Karpas-422 (cell line): ENCODE measurements around the gene CNP. TPM values are rescaled to one million over a fixed set of nuclear protein-coding genes. Genes with fewer than 3 reads are reported as not detected.
A peak's percentile ranks its signal among the peaks of the same experiment; 100 is the strongest.

Source experiments
- DNase-seq: peaks from one replicate; pipeline ENCODE4 v3.0.0-alpha.2; 2015
- H2AFZ ChIP-seq: fragments of 200-600 bp; sonication (generic); 2 replicates; pipeline ENCODE4 v1.6.1; 2014; ENCODE audit warnings: antibody characterized with exemption, low read length, mixed read lengths
- H3K27ac ChIP-seq: fragments of 200-600 bp; sonication (generic); 2 replicates; pipeline ENCODE4 v1.5.1; 2014; ENCODE audit warnings: mild to moderate bottlenecking, low read length, moderate library complexity
- H3K27me3 ChIP-seq: fragments of 200-600 bp; sonication (generic); 2 replicates; pipeline ENCODE4 v1.6.1; 2014; ENCODE audit warnings: low read length, mixed read lengths
- H3K36me3 ChIP-seq: fragments of 200-600 bp; sonication (generic); 2 replicates; pipeline ENCODE4 v1.6.1; 2014; ENCODE audit warnings: low read length, mixed read lengths; ENCODE audit not compliant: insufficient read depth
- H3K4me1 ChIP-seq: fragments of 200-600 bp; sonication (generic); 2 replicates; pipeline ENCODE4 v1.6.1; 2014; ENCODE audit warnings: mild to moderate bottlenecking, low read length, mixed read lengths
- H3K4me2 ChIP-seq: fragments of 200-600 bp; sonication (generic); 2 replicates; pipeline ENCODE4 v1.6.1; 2014; ENCODE audit warnings: low read length, low read depth, mild to moderate bottlenecking; ENCODE audit not compliant: poor library complexity, severe bottlenecking
- H3K4me3 ChIP-seq: fragments of 200-600 bp; sonication (generic); 2 replicates; pipeline ENCODE4 v1.5.1; 2014; ENCODE audit warnings: mild to moderate bottlenecking, antibody characterized with exemption, low read length, mixed read lengths
- H3K79me2 ChIP-seq: fragments of 200-600 bp; sonication (generic); 2 replicates; pipeline ENCODE4 v1.6.1; 2014; ENCODE audit warnings: mild to moderate bottlenecking, low read length, mixed read lengths
- H3K9ac ChIP-seq: fragments of 200-600 bp; sonication (generic); 2 replicates; pipeline ENCODE4 v1.6.0; 2014; ENCODE audit warnings: low read length
- H3K9me2 ChIP-seq: fragments of 200-600 bp; sonication (generic), shearing (Covaris generic); replicated peaks from 2 replicates; pipeline ENCODE4 v1.6.0; 2014; ENCODE audit warnings: mild to moderate bottlenecking, low read length, moderate library complexity; ENCODE audit not compliant: insufficient read depth
- H3K9me3 ChIP-seq: fragments of 300-700, 200-600 bp; sonication (generic); 2 replicates; pipeline ENCODE4 v1.6.1; 2014; ENCODE audit warnings: low read length, mixed read lengths
- H4K20me1 ChIP-seq: fragments of 200-600 bp; sonication (generic); 2 replicates; pipeline ENCODE4 v1.6.1; 2014; ENCODE audit warnings: mild to moderate bottlenecking, antibody characterized with exemption, low read length, low read depth; ENCODE audit not compliant: insufficient read depth
- total RNA-seq: library from RNA; depleted of rRNA; stranded (reverse); fragments of >200 nt; shearing (Covaris generic); gene quantifications from 2 replicates; pipeline ENCODE4 v1.2.3, GENCODE V29; 2014; ENCODE audit warnings: low replicate concordance

CNP gene
- total RNA-seq, 1 experiment from 2014 or later, result 41.3 TPM

DNA sequence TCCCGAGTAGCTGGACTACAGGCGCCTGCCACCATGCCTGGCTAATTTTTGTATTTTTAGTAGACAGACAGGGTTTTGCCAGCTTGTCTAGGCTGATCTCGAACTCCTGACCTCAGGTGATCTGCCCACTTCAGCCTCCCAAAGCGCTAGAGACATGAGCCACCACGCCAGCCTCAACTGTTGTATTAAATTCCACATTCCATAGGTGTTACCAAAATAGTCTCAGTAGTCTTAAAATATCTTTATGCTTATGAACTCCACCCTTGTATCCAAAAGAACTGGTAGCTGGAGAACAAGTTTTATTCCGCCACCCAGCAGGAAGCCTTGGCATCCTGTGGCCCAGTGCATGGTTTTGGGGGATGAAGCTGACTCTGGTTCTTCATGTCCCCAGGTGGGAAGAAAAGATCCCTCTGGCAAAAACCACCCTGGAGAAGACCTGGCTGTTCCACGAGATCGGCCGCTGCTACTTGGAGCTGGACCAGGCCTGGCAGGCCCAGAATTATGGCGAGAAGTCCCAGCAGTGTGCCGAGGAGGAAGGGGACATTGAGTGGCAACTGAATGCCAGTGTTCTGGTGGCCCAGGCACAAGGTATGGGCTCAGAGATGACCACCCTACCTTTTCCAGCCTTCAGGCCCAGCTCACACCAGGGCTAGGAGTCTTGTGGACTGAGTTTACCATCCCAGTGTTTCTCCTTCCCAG lies 17.7 kb upstream of the CNP start:
- H3K36me3 ChIP-seq, result no peaks in the 10 kb centered on the region

DNA sequence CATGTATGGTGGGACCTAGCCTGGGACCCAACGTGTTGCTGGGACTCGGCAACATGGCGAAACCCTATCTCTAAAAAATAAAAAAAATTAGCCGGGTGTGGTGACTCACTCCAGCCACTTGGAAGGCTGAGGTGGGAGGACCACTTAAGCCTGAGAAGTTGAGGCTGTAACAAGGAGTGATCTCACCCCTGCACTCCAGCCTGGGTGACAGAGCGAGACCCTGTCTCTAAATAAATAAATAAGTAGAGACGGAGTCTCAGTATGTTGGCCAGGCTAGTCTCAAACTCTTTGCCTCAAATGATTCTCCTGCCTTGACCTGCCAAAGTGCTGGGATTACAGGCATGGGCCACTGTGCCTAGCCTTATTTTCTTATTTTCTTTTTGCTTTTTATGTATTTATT lies 10.1 kb upstream of the CNP start:
- Histone ChIP-seq H3K36me3 (no peaks in the 10 kb centered on the region), H3K4me2 (no peak overlapping the region), H3K27ac (no peak overlapping the region), H4K20me1 (no peaks in the 10 kb centered on the region), H3K79me2 (no peaks in the 10 kb centered on the region), H3K9me2 (no peaks in the 10 kb centered on the region), H3K4me3 (no peak overlapping the region), H3K9ac (no peak overlapping the region), H2AFZ (no peak overlapping the region), H3K4me1 (no peaks in the 10 kb centered on the region), H3K9me3 (no peaks in the 10 kb centered on the region), H3K27me3 (no peaks in the 10 kb centered on the region)
- no peak for DNase-seq

More for the DNA sequence above, 17.7 kb upstream of the CNP start:
- Histone ChIP-seq H3K27me3 (no peaks in the 10 kb centered on the region), H3K79me2 (no peaks in the 10 kb centered on the region), H4K20me1 (no peaks in the 10 kb centered on the region), H2AFZ (no peak overlapping the region), H3K9me3 (no peaks in the 10 kb centered on the region), H3K4me3 (no peak overlapping the region), H3K4me2 (no peak overlapping the region), H3K27ac (no peak overlapping the region), H3K4me1 (no peaks in the 10 kb centered on the region), H3K9me2 (no peaks in the 10 kb centered on the region), H3K9ac (no peak overlapping the region)
- DNase-seq, result no peak

DNA sequence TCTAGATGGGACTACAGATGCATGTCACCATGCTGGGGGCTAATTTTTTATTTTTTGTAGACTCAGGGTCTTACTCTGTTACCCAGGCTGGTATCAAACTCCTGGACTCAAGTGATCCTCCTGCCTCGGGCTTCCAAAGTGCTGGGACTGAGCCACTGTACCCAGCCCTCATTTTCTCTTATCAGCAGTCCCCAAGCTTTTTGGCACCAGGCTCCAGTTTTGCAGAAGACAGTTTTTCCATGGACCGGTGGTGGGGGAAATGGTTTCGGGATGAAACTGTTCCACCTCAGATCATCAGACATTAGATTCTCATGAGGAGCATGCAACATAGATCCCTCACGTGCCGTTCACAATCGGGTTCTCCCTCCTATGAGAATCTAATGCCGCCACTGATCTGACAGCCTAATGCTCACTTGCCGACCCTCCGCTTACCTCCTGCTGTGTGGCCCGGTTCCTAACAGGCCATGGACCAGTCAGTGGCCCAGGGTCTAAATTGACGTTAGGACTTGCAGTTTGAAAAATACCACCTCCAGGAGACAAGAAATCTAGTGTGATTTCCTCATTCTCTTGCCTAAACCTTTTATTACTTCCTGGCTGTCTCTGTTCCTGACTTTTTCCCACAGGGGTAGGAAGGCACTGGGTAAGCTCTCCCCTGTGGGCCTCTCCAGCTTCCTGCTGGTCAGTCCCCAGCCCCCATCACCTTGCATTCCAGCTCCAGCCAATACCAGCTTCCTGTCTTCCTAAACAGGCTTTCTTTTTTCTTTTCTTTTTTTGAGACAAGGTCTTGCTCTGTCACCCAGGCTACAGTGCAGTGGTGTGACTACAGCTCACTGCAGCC lies 9.3 kb upstream of the CNP start:
- Histone ChIP-seq H3K79me2 (no peaks in the 10 kb centered on the region), H3K27me3 (no peaks in the 10 kb centered on the region), H2AFZ (no peak overlapping the region), H3K4me1 (no peaks in the 10 kb centered on the region), H3K9me2 (no peaks in the 10 kb centered on the region), H3K4me3 (no peak overlapping the region), H3K36me3 (no peaks in the 10 kb centered on the region), H3K4me2 (no peak overlapping the region), H3K9ac (no peak overlapping the region), H4K20me1 (no peaks in the 10 kb centered on the region), H3K9me3 (no peaks in the 10 kb centered on the region), H3K27ac (no peak overlapping the region)
- no peak for DNase-seq

DNA sequence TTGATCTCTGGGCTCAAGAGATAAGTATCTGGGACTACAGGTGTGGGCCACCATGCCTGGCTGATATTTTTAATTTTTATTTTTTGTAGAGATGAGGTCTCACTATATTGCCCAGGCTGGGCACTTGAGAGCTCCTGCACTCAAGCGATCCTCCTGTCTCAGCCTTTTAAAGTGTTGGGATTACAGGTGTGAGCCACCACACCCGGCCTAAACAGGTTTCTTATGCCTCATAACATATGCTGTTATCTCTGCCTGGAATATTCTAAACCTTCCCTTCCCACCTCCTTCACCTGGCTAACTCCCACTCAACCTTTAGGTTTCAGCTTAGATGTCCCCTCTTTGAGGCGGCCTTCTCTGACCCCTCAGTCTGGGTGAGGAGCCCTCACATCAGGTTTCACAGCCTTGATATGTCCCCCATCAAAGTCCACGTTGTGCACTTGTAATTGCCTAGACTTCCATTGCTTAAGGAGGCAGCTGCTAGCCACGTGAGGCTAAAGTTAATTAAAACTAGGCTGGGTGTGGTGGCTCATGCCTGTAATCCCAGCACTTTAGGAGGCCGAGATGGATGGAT lies 8.6 kb upstream of the CNP start:
- Histone ChIP-seq H3K9me2 (no peaks in the 10 kb centered on the region), H3K9me3 (no peaks in the 10 kb centered on the region), H4K20me1 (no peaks in the 10 kb centered on the region), H2AFZ (no peak overlapping the region), H3K79me2 (no peaks in the 10 kb centered on the region), H3K4me1 (no peaks in the 10 kb centered on the region), H3K27me3 (no peaks in the 10 kb centered on the region), H3K4me2 (no peak overlapping the region), H3K27ac (no peak overlapping the region), H3K9ac (no peak overlapping the region), H3K36me3 (no peaks in the 10 kb centered on the region), H3K4me3 (no peak overlapping the region)
- peak; percentile 37 for DNase-seq

DNA sequence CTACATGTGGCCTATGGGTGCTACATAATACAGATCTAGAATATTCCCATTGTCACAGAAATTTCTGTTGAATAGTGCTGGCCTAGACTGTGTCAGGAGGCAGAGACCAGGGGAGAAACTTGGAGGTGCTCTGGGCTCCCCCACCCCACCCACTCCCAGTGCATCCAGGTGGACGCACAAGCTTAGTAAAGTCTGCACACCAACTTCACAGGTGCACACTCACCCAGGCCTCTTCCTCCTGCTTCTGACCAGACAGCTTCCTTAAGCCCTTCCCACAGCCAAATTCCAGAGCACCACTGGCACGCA lies 7.6 kb upstream of the CNP start:
- no peaks in the 10 kb centered on the region for H3K9me2 ChIP-seq
- H3K27me3 ChIP-seq, result no peaks in the 10 kb centered on the region
- no peaks in the 10 kb centered on the region for H3K36me3 ChIP-seq
- H3K9me3 ChIP-seq, result no peaks in the 10 kb centered on the region
- H2AFZ ChIP-seq, result no peak overlapping the region
- H3K4me1 ChIP-seq, result no peaks in the 10 kb centered on the region
- no peak for DNase-seq
- no peak overlapping the region for H3K27ac ChIP-seq
- H3K4me2 ChIP-seq, result no peak overlapping the region
- H4K20me1 ChIP-seq, result no peaks in the 10 kb centered on the region
- no peaks in the 10 kb centered on the region for H3K79me2 ChIP-seq
- H3K9ac ChIP-seq, result no peak overlapping the region
- no peak overlapping the region for H3K4me3 ChIP-seq

DNA sequence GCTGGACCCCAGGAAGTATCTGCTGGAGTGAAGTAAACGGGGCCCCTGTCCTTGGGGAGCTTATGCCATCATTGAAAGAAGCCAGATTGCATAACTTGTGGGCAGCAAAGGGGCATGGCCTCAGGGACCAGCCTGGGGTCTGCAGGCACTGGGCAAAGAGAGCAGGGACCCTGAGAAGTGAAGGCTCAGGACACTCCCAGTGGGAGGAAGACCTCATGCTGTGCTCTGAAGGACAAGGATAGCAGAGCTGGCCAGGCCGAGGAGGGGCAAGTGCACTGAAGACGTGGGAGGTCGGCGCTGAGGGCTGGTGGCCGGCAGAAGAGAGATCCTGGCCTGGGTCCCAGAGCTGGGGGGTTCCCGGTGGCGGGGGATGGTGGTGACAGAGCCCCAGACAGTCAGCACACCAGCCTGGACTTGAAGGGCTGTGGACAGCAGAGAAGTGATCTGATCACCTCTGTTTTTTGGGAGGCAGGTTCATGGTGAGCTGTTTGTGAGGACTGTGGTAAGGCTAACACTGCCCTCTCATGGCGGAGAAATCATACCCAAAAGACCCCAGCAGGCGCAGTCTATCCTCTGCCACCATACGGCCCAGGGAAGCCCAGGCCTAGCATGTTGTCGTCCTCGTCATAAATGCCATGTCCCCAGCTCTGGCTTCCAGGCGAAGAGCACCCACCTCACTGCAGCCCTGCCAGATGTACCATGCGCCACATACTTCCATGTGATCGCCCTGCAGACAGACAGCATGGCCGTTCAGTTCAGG lies 7.1 kb upstream of the CNP start:
- no peak overlapping the region for H3K9ac ChIP-seq
- H3K4me1 ChIP-seq, result no peaks in the 10 kb centered on the region
- DNase-seq, result peak; percentile 80
- no peak overlapping the region for H3K4me3 ChIP-seq
- no peaks in the 10 kb centered on the region for H3K9me2 ChIP-seq
- no peaks in the 10 kb centered on the region for H3K36me3 ChIP-seq
- no peak overlapping the region for H2AFZ ChIP-seq
- no peaks in the 10 kb centered on the region for H4K20me1 ChIP-seq
- no peaks in the 10 kb centered on the region for H3K79me2 ChIP-seq
- no peak overlapping the region for H3K27ac ChIP-seq
- no peaks in the 10 kb centered on the region for H3K9me3 ChIP-seq
- no peaks in the 10 kb centered on the region for H3K27me3 ChIP-seq
- H3K4me2 ChIP-seq, result no peak overlapping the region

DNA sequence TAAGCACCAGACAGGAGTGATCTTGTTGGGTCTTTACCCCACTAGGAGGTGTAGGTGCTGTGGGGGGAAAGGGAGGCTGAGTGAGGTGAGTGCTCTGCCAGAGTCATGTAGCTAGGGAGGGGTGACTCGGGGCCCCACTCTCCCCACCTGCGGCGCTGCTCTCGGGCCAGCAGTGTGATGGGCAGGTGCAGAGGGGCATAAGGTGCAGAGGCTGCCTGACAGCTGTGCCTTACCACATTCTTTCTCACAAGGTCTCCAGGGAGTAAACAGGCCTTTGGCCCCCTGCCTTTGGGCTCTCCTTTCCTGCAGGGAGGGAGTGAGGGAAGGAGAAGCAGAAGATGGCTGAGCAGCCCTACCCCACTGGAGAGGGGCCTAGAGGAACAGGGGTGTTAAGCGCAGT lies 4.5 kb upstream of the CNP start:
- H3K9ac ChIP-seq, result no peak overlapping the region
- peak; percentile 34 for DNase-seq
- no peak overlapping the region for H3K4me2 ChIP-seq

More for the DNA sequence above, 4.5 kb upstream of the CNP start:
- no peaks in the 10 kb centered on the region for H3K27me3 ChIP-seq
- no peaks in the 10 kb centered on the region for H3K9me3 ChIP-seq
- no peaks in the 10 kb centered on the region for H3K36me3 ChIP-seq
- H2AFZ ChIP-seq, result no peak overlapping the region
- H3K4me3 ChIP-seq, result no peak overlapping the region
- H3K9me2 ChIP-seq, result no peaks in the 10 kb centered on the region
- H3K4me1 ChIP-seq, result peaks cover 13% of the 10 kb centered on the region
- no peaks in the 10 kb centered on the region for H4K20me1 ChIP-seq
- H3K79me2 ChIP-seq, result peaks cover 4% of the 10 kb centered on the region
- H3K27ac ChIP-seq, result no peak overlapping the region
